Rectal smooth muscle tissue (tissue), 1 donor: Measurements from ENCODE around the gene KCNE4.
"Not testable (repeated sequence)": the region's sequence is repeated elsewhere in the genome, so short reads cannot be mapped to it uniquely, and the experiment has no call there.

Experiments used
- H3K27ac ChIP-seq: one replicate; pipeline ENCODE4 v1.7.0; 2013; ENCODE audit warnings: low read depth, low read length, inconsistent platforms
- H3K27me3 ChIP-seq: one replicate; pipeline ENCODE4 v1.7.0; 2013; ENCODE audit warnings: low read length; ENCODE audit not compliant: control insufficient read depth, insufficient read depth
- H3K36me3 ChIP-seq: one replicate; pipeline ENCODE4 v1.7.0; 2013; ENCODE audit warnings: low read length; ENCODE audit not compliant: control insufficient read depth, insufficient read depth
- H3K4me1 ChIP-seq: one replicate; pipeline ENCODE4 v1.7.0; 2013; ENCODE audit warnings: low read length; ENCODE audit not compliant: control insufficient read depth, insufficient read depth
- H3K4me3 ChIP-seq: one replicate; pipeline ENCODE4 v1.7.0; 2013; ENCODE audit warnings: low read length
- H3K9ac ChIP-seq: one replicate; pipeline ENCODE4 v1.7.0; 2013; ENCODE audit warnings: low read length

The KCNE4 gene

GRCh38 chr2:223071139-223071538, 19.1 kb downstream of the KCNE4 start:
- no peak overlapping the region for H3K27ac ChIP-seq
- H3K4me1 ChIP-seq: no peaks in the 10 kb centered on the region
- no peak overlapping the region for H3K4me3 ChIP-seq
- no peak overlapping the region for H3K9ac ChIP-seq
- H3K27me3 ChIP-seq: no peaks in the 10 kb centered on the region
- H3K36me3 ChIP-seq: no peaks in the 10 kb centered on the region

DNA sequence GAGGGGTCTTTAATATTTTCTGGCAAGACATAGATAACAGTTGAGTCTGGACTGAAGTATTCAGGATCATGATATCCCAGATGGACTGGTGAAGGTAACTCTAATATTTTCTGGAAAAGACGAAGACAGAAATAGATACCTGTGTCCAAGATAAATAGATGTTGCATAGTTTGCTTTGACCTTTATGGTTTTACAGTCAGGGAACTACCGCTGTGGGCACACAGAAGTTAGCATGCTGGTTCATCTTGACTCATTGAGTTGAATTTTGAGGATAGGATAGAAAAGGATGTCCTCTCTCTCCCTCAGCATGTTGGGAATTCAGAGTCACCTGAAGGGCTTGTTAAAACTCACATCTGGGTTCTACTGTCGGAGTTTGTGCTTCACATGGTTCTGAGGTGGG, 20.8 kb downstream of the KCNE4 start:
- H3K27ac ChIP-seq: no peak overlapping the region
- no peaks in the 10 kb centered on the region for H3K4me1 ChIP-seq
- H3K27me3 ChIP-seq: no peaks in the 10 kb centered on the region
- H3K36me3 ChIP-seq: no peaks in the 10 kb centered on the region
- no peak overlapping the region for H3K4me3 ChIP-seq
- H3K9ac ChIP-seq: no peak overlapping the region

DNA sequence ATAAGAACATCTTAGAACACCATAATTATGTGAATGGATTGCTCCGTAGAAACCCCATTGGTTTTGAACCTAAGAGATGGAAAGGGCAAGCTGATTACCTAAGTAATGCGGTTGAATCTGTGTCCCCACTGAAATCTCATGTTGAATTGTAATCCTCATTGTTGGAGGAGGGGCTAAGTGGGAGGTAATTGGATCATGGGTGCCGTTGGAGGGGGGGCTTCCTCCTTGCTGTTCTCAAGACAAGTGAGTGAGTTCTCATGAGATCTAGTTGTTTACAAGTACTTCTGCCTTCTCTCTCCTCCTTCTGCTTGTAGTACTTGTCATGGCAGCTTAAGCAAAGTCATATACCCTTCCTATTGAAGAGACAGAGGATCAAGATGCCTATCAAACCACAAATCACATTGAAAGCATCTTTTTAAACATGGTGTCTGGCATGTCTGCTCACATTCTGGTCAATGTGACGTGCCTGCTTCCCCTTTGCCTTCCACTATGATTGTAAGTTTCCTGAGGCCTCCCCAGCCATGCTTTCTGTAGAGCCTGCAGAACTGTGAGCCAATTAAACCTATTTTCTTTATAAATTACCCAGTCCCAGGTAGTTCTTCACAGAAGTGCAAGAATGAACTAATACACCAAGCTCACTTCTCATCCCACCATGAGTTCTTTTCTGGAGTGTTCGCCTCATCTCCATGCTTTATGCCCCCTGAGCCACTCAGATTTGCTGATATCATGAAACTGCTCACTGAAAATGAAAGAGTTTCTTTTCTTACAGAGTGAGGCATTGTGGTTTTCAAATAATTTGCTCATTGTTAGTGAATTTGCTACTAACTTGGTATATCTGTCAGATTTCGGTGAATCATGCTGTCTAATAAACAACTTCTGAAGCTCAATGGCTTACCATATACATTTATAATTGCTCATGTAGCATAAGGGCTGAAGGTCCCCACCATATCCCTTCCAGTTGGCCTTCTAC, 23.6 kb downstream of the KCNE4 start:
- no peaks in the 10 kb centered on the region for H3K4me1 ChIP-seq
- H3K9ac ChIP-seq: no peak overlapping the region
- H3K36me3 ChIP-seq: no peaks in the 10 kb centered on the region
- no peaks in the 10 kb centered on the region for H3K27me3 ChIP-seq
- H3K4me3 ChIP-seq: no peak overlapping the region
- H3K27ac ChIP-seq: no peak overlapping the region

GRCh38 chr2:223076573-223076972, 24.6 kb downstream of the KCNE4 start:
- Histone ChIP-seq H3K27me3 (no peaks in the 10 kb centered on the region), H3K36me3 (no peaks in the 10 kb centered on the region), H3K4me1 (no peaks in the 10 kb centered on the region), H3K9ac (no peak overlapping the region), H3K4me3 (no peak overlapping the region), H3K27ac (no peak overlapping the region)

DNA sequence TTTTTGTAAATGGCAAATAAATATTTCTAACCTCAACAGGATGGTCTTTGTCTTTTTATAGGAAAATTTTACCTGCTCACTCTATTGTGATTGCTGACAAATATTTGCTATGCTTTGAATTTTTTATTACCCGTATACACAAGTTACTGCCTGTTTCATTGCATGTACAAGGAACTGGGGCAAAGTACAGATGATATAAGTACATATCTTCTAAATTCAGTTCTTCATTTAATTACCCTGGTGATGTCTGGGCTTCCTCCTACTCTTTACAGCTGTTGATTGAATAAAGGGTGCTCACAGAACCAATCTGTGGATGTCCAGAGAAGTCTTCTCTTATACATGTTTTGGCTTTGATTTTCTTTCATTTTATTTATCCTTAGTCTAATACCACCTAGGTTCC, 26.5 kb downstream of the KCNE4 start:
- Histone ChIP-seq H3K4me3 (no peak overlapping the region), H3K4me1 (no peaks in the 10 kb centered on the region), H3K27me3 (no peaks in the 10 kb centered on the region), H3K9ac (no peak overlapping the region), H3K27ac (no peak overlapping the region), H3K36me3 (no peaks in the 10 kb centered on the region)

GRCh38 chr2:223079378-223079777, 27.4 kb downstream of the KCNE4 start:
- no peaks in the 10 kb centered on the region for H3K27me3 ChIP-seq
- no peak overlapping the region for H3K4me3 ChIP-seq
- H3K27ac ChIP-seq: no peak overlapping the region
- no peaks in the 10 kb centered on the region for H3K36me3 ChIP-seq
- H3K4me1 ChIP-seq: no peaks in the 10 kb centered on the region
- H3K9ac ChIP-seq: no peak overlapping the region

- Histone ChIP-seq H3K4me1 (no peaks in the 10 kb centered on the region), H3K36me3 (no peaks in the 10 kb centered on the region), H3K27ac (no peak overlapping the region), H3K27me3 (no peaks in the 10 kb centered on the region), H3K9ac (no peak overlapping the region), H3K4me3 (no peak overlapping the region)
Measured at GRCh38 chr2:223079925-223080324, 27.9 kb downstream of the KCNE4 start.

DNA sequence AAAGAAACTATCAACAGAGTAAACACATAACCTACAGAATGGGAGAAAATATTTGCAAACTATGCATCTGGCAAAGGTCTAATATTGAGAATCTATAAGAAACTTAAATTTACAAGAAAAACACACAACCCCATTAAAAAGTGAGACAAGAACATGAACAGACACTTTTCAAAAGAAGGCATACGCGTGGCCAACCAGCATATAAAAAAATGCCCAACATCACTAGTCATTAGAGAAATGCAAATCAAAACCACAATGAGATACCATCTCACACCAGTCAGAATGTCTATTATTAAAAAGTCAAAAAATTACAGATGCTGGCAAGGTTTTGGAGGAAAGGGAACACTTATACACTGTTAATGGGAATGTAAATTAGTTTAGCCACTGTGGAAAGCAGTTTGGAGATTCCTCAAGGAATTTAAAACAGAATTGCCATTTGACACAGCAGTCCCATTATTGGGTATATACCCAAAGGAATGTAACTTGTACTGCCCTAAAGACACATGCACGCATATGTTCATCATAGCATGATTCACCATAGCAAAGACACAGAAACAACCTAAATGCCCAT, 28.9 kb downstream of the KCNE4 start:
- H3K36me3 ChIP-seq, H3K27ac ChIP-seq, H3K27me3 ChIP-seq, H3K4me3 ChIP-seq, H3K9ac ChIP-seq, H3K4me1 ChIP-seq: not testable (repeated sequence)

DNA sequence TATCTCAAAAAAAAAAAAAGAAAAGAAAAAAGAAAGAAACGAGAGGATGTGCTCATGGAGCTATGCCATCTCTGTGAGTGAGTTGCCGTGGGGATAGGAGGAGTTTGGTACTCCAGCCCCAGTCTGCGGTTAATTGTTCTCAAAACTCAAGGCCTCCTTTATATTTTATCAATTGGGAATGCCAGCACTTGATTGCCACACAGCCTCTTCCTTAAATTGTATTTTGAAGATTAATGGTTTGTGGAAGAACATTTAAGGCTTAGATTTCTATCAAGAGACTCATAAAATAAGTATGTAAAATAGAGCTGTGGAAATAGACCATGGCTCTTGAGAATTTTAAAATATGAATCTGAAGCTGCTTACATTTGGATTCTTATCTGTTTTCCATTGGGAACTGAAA, 29.8 kb downstream of the KCNE4 start:
- Histone ChIP-seq H3K36me3 (no peaks in the 10 kb centered on the region), H3K9ac (no peak overlapping the region), H3K4me1 (no peaks in the 10 kb centered on the region), H3K4me3 (no peak overlapping the region), H3K27ac (no peak overlapping the region), H3K27me3 (no peaks in the 10 kb centered on the region)

- no peaks in the 10 kb centered on the region for H3K36me3 ChIP-seq
- H3K4me1 ChIP-seq: no peaks in the 10 kb centered on the region
- H3K27ac ChIP-seq: no peak overlapping the region
- H3K9ac ChIP-seq: no peak overlapping the region
- no peaks in the 10 kb centered on the region for H3K27me3 ChIP-seq
- H3K4me3 ChIP-seq: no peak overlapping the region
Measured at GRCh38 chr2:223082706-223083105, 30.7 kb downstream of the KCNE4 start.

DNA sequence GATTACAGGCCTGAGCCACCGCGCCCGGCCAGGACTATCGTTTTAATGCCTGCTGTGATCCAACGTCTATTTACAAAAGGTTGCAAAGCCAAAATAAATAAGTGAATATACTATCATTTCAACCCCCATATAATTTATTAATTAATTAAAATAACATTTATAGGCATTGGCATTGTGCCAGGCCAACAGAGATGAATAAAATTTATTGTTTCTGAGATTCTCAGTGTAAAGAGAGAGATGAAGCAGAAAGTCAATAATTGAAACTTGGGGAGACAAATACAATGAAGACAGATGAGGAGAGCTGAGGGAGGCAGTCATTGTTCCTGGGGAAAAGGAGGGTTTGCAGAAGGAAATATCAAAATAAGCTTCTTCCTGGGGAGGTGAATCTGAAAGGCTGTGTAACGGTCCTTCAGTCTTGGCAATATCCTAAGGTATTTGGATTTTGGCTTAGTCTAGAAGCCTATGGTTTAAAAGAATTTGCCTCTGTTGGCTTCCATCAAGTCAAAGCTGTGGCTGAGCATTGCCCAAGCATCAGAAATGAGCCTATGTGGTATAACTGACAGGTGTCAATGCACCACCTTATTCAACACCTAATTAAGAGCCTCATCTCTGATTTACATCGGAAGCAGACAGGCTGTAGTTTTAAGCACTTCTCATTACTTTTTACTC, 31.5 kb downstream of the KCNE4 start:
- no peak overlapping the region for H3K27ac ChIP-seq
- no peak overlapping the region for H3K4me3 ChIP-seq
- H3K27me3 ChIP-seq: no peaks in the 10 kb centered on the region
- H3K9ac ChIP-seq: no peak overlapping the region
- H3K4me1 ChIP-seq: no peaks in the 10 kb centered on the region
- H3K36me3 ChIP-seq: no peaks in the 10 kb centered on the region

DNA sequence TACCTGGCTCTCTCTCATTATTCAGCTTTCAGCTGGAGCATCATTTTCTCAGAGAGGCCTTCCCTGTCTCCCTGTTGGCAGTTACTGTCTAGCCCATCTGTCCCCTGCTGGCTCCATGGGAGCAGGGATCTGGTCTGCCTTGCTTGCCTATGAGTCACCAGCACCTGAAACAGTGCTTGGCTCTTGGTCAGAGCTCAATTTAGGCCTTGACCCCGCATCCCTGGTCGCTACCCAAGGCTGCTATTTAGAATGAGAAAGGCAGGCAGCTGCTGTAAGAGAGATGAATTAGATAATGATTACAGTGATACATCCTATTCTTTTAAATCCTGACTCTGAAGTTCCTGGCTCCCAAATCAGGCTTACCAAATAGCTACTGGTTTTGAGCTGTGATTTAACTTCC, 32.9 kb downstream of the KCNE4 start:
- no peak overlapping the region for H3K9ac ChIP-seq
- H3K27ac ChIP-seq: no peak overlapping the region
- H3K4me3 ChIP-seq: no peak overlapping the region
- H3K27me3 ChIP-seq: no peaks in the 10 kb centered on the region
- H3K36me3 ChIP-seq: no peaks in the 10 kb centered on the region
- H3K4me1 ChIP-seq: no peaks in the 10 kb centered on the region
